Measurements from ENCODE around the gene PRR35.
A peak's percentile ranks its signal among the peaks of the same experiment; 100 is the strongest.

Gene PRR35

DNA sequence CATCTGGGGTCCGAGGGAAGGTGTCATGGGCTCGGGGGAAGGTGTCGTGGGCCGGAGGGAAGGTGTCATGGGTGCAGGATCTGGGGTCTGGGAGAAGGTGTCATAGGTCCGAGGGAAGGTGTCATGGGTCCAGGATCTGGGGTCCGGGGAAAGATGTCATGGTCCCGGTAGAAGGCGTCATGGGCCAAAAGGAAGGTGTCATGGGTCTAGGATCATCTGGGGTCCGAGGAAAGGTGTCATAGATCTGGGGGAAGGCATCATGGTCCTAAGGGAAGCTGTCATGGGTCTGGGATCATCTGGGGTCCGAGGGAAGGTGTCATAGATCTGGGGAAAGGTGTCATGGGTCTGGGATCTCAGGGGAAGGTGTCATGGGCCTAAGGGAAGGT lies 30.6 kb downstream of the PRR35 start:
- no peak for TF ChIP-seq CTCF (IDR thresholded peaks at IDR 0.05)
- no peak for TF ChIP-seq ZFX (IDR thresholded peaks at IDR 0.05; ENCODE audit: borderline replicate concordance)
- H3K27ac ChIP-seq: peak overlapping the region; percentile 99

- TF ChIP-seq ZFX (IDR thresholded peaks at IDR 0.05; ENCODE audit: borderline replicate concordance) (no peak), CTCF (IDR thresholded peaks at IDR 0.05) (no peak)
- H3K27ac ChIP-seq: peak overlapping the region; percentile 99
Observed at GRCh38 chr16:591231-591630, 31.0 kb downstream of the PRR35 start.

GRCh38 chr16:591892-592517 lies 31.8 kb downstream of the PRR35 start:
- H3K27ac ChIP-seq: peak overlapping the region; percentile 99
- TF ChIP-seq CTCF (IDR thresholded peaks at IDR 0.05): no peak
- TF ChIP-seq ZFX (IDR thresholded peaks at IDR 0.05; ENCODE audit: borderline replicate concordance): no peak

GRCh38 chr16:592518-593306 lies 32.5 kb downstream of the PRR35 start:
- peak overlapping the region; percentile 99 for H3K27ac ChIP-seq
- TF ChIP-seq CTCF (IDR thresholded peaks at IDR 0.05) (no peak), ZFX (IDR thresholded peaks at IDR 0.05; ENCODE audit: borderline replicate concordance) (no peak)

DNA sequence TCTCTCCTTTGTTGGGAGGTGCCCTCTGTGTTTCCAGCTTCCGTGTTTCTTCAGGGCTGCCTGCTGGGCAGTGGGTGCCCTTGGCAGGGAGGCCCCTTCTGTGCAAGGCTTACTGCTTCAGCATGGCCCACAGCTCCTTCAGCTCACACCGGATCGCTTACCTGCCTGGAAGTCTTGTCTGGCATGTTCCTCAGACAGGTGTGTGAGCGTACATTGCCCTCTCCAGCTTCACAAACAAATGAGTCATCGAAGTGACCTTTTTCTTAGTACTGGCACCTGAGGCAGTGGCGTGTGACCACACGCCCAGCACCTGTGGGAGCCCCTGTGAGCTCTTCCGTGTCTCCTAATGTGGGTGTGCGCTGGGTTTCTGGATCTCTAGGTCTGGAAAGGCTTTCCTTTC lies 33.2 kb downstream of the PRR35 start:
- no peak for TF ChIP-seq ZFX (IDR thresholded peaks at IDR 0.05; ENCODE audit: borderline replicate concordance)
- TF ChIP-seq CTCF (IDR thresholded peaks at IDR 0.05): no peak
- H3K27ac ChIP-seq: peak overlapping the region; percentile 99

GRCh38 chr16:593807-594206 lies 33.6 kb downstream of the PRR35 start:
- peak overlapping the region; percentile 99 for H3K27ac ChIP-seq
- TF ChIP-seq CTCF (IDR thresholded peaks at IDR 0.05) (no peak), ZFX (IDR thresholded peaks at IDR 0.05; ENCODE audit: borderline replicate concordance) (no peak)

DNA sequence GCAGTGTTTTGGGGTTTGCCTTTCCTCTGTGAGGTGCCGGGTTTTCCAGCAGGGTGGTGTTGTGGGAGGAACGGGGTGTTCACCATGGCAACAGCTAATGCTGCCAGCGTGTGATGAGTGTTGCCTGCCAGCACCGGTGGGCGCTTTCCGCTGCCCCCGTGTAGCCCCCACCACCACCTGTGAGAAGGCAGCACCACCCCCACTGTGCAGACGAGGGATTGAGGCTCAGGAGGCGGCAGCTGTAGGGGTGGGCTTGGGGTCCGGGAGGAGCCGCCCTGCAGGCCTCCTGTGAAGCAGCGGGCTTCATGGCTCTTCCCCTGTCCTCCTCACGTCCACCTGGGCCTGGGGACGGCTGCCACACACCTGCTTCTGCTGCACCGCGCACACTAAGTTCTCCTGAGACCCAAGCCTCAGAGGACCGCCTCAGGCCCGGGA lies 34.9 kb downstream of the PRR35 start:
- no peak for TF ChIP-seq ZFX (IDR thresholded peaks at IDR 0.05; ENCODE audit: borderline replicate concordance)
- H3K27ac ChIP-seq: peak overlapping the region; percentile 99; the same call in 1 of the 2 replicates

All from 22Rv1 (cell line).